Nephron progenitor cell (in vitro differentiated cells): Measurements from ENCODE around the gene BSG.
"Not testable (repeated sequence)": the region's sequence is repeated elsewhere in the genome, so short reads cannot be mapped to it uniquely, and the experiment has no call there.

Source experiments
- DNase-seq: peaks from one replicate; pipeline ENCODE4 v3.0.0; 2021
- H3K27ac Mint-ChIP-seq: 2 replicates; pipeline ENCODE4 v1.8.0; 2021; ENCODE audit warnings: mild to moderate bottlenecking, moderate library complexity, mixed read lengths
- H3K27me3 Mint-ChIP-seq: 2 replicates; pipeline ENCODE4 v1.8.0; 2021; ENCODE audit warnings: mild to moderate bottlenecking, low read depth, mixed read lengths; ENCODE audit not compliant: poor library complexity
- H3K36me3 Mint-ChIP-seq: 2 replicates; pipeline ENCODE4 v1.8.0; 2021; ENCODE audit warnings: low read depth, mixed read lengths
- H3K4me1 Mint-ChIP-seq: 2 replicates; pipeline ENCODE4 v1.8.0; 2021; ENCODE audit warnings: mixed read lengths
- H3K4me3 Mint-ChIP-seq: 2 replicates; pipeline ENCODE4 v1.8.0; 2021; ENCODE audit warnings: mild to moderate bottlenecking, moderate library complexity, mixed read lengths
- H3K9me3 Mint-ChIP-seq: 2 replicates; pipeline ENCODE4 v1.8.0; 2021; ENCODE audit warnings: mild to moderate bottlenecking, moderate library complexity, mixed read lengths
- CTCF ChIP-seq: fragments of 200-600 bp; sonication (generic); IDR thresholded peaks from 2 replicates; pipeline ENCODE4 v1.5.0; 2021; ENCODE audit warnings: antibody characterized with exemption

BSG gene

GRCh38 chr19:623175-623916 lies 51.0 kb downstream of the BSG start:
- DNase-seq, result no peak
- Mint-ChIP-seq H3K27me3 (no peaks in the 10 kb centered on the region), H3K4me1 (peaks cover 2% of the 10 kb centered on the region), H3K9me3 (no peaks in the 10 kb centered on the region), H3K27ac (no peak overlapping the region), H3K4me3 (no peak overlapping the region), H3K36me3 (peaks cover 38% of the 10 kb centered on the region)
- TF ChIP-seq CTCF, result no peak

- Mint-ChIP-seq H3K27me3 (no peaks in the 10 kb centered on the region), H3K36me3 (peaks cover 40% of the 10 kb centered on the region), H3K9me3 (no peaks in the 10 kb centered on the region), H3K27ac (peak overlapping the region; percentile 89), H3K4me1 (peaks cover 8% of the 10 kb centered on the region), H3K4me3 (no peak overlapping the region)
- no peak for TF ChIP-seq CTCF
- DNase-seq, result no peak
These were observed 51.6 kb downstream of the BSG start for GRCh38 chr19:623974-624373.

- no peak for TF ChIP-seq CTCF
- no peak overlapping the region for H3K27ac Mint-ChIP-seq
- no peaks in the 10 kb centered on the region for H3K9me3 Mint-ChIP-seq
- H3K4me3 Mint-ChIP-seq, result no peak overlapping the region
- H3K4me1 Mint-ChIP-seq, result peaks cover 12% of the 10 kb centered on the region
- no peak for DNase-seq
- H3K27me3 Mint-ChIP-seq, result no peaks in the 10 kb centered on the region
- H3K36me3 Mint-ChIP-seq, result peaks cover 43% of the 10 kb centered on the region
These were observed 52.2 kb downstream of the BSG start for GRCh38 chr19:624433-625109.

DNA sequence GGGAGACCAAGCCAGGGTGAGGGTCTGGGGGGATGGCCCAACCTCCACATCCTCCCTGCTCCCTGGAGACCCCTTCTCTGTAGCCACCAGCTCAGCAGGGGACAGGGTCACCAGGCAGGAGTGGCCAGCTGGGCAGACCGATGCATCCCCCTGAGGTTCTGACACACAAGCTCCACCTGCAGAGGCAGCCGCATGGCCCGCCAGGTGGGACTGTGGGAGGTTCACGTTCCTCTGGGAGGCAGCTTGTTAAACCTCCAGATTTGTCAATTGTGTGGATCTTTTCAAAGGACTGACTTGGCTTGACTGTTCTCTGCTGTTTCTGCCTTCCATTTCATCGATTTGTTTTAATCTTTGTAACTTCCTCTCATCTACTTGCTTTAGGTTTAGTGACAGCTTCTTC lies 52.9 kb downstream of the BSG start:
- no peak overlapping the region for H3K27ac Mint-ChIP-seq
- no peak overlapping the region for H3K4me3 Mint-ChIP-seq
- peaks cover 41% of the 10 kb centered on the region for H3K36me3 Mint-ChIP-seq

GRCh38 chr19:626566-626965 lies 54.2 kb downstream of the BSG start:
- Mint-ChIP-seq H3K36me3 (peaks cover 44% of the 10 kb centered on the region), H3K4me1 (peaks cover 21% of the 10 kb centered on the region)

More for the DNA sequence above, 52.9 kb downstream of the BSG start:
- TF ChIP-seq CTCF, result no peak
- Mint-ChIP-seq H3K9me3 (no peaks in the 10 kb centered on the region), H3K4me1 (peaks cover 16% of the 10 kb centered on the region), H3K27me3 (no peaks in the 10 kb centered on the region)
- no peak for DNase-seq

GRCh38 chr19:628168-628567 lies 55.8 kb downstream of the BSG start:
- peaks cover 44% of the 10 kb centered on the region for H3K36me3 Mint-ChIP-seq
- H3K9me3 Mint-ChIP-seq, result no peaks in the 10 kb centered on the region
- DNase-seq, result peak; percentile 43
- no peak overlapping the region for H3K4me3 Mint-ChIP-seq
- TF ChIP-seq CTCF, result no peak
- no peak overlapping the region for H3K27ac Mint-ChIP-seq
- H3K4me1 Mint-ChIP-seq, result peaks cover 31% of the 10 kb centered on the region
- no peaks in the 10 kb centered on the region for H3K27me3 Mint-ChIP-seq

More at GRCh38 chr19:626566-626965, 54.2 kb downstream of the BSG start:
- H3K27me3 Mint-ChIP-seq, H3K27ac Mint-ChIP-seq, H3K9me3 Mint-ChIP-seq, DNase-seq, H3K4me3 Mint-ChIP-seq: not testable (repeated sequence)

DNA sequence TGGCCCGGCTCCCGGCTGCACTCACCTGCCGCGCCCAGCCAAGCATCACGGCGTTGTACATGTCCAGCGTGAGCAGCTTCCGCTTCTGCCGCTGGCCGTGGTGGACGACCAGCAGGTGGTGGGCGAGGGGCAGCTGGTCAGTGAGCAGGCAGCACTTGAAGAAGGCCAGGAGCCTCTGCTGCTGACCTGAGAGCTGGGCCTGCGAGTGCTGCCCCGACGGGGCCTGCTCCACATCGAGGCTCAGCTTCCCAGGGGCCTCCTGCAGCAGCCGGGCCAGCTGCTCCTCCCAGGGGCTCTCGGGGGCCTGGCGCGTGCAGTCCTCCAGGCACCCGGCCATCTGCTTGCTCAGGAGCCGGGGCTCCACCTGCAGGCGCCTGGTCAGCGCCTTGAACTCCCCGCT lies 57.1 kb downstream of the BSG start:
- DNase-seq, H3K27ac Mint-ChIP-seq, H3K9me3 Mint-ChIP-seq, H3K4me3 Mint-ChIP-seq, H3K27me3 Mint-ChIP-seq: not testable (repeated sequence)
- H3K4me1 Mint-ChIP-seq, result peaks cover 42% of the 10 kb centered on the region
- peaks cover 35% of the 10 kb centered on the region for H3K36me3 Mint-ChIP-seq
